ENCODE measurements around the gene SRGAP2B.
A peak's percentile ranks its signal among the peaks of the same experiment; 100 is the strongest.
"Not testable (repeated sequence)": the region's sequence is repeated elsewhere in the genome, so short reads cannot be mapped to it uniquely, and the experiment has no call there.

Gene SRGAP2B

DNA sequence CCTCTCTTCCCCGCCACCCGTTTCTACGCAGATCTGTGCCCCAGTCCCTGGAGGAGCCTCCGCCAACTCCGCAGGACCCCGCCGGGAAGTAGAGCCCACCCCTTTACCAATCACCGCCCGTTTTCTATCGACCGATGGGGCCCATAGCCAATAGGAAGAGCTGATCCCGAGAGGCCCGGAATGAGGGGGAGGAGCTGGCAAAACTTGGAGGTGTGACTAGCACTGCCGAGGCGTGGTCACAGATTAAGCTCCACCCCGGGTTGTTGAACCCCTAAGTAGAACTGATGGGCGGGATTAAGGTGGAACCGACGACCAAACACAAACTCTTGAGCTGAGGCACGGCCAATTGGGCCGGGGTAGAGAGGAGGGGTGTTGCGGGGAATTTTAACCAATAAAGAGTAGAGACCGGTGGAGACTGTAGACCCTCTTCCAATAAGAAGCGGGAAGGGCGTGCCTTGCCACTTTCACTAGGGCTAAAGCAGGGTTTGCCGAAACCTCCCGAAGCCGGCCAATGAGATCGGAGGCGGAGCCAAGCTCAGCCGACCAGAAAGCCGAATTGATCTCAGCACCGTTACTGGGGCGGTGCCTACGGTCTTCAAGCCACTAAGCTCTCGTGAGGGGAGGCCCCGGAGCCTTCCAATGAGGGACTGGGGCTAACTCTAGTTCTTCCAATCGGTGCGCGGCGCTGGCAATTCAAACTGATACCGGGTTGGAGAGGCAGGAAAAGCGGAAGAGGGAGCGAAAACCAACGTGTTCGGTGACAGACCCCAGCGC lies at the start of gene SRGAP2B, which contains the start of gene FAM72D:
Gene SRGAP2B (minus strand): TSS at position 45 of the 774 bp plus-strand sequence. CDS start 2,427 bp downstream, outside the sequence.
Gene FAM72D (plus strand): TSS at position 691 of the 774 bp plus-strand sequence. CDS start 874 bp downstream, outside the sequence.
- not testable (repeated sequence) for DNase-seq

GRCh38 chr1:145144264-145144913 lies 49.3 kb upstream of the SRGAP2B start:
- DNase-seq = not testable (repeated sequence)

GRCh38 chr1:145140549-145140948 lies 45.4 kb upstream of the SRGAP2B start:
- not testable (repeated sequence) for DNase-seq

GRCh38 chr1:145134476-145134875 lies 39.3 kb upstream of the SRGAP2B start:
- not testable (repeated sequence) for DNase-seq

- DNase-seq = peak; percentile 0
These were observed 33.8 kb upstream of the SRGAP2B start for GRCh38 chr1:145128697-145129469.

DNA sequence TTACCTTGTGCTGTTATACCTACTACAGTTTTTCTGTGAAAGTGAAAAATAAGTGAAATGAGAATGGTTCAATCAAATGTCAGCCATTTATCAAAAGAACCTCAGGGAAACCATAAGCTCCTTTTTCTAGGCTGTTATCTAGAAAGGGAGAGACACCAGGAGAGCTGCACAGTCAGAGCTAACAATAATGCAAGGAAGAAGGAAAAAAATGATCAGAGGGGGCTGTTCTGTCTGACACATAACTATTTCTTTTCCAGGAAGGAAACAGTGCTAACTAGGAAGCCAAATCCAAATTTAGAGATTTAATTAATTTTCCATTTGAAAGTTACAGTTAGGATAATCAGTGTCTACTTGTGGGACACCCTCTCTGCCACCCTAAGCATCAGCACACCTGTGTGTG lies 32.0 kb upstream of the SRGAP2B start:
- DNase-seq = not testable (repeated sequence)

- not testable (repeated sequence) for DNase-seq
These were observed 30.0 kb upstream of the SRGAP2B start for GRCh38 chr1:145125112-145125511.

- DNase-seq = not testable (repeated sequence)
These were observed 29.0 kb upstream of the SRGAP2B start for GRCh38 chr1:145123992-145124641.

- DNase-seq = not testable (repeated sequence)
These were observed 27.9 kb upstream of the SRGAP2B start for GRCh38 chr1:145123062-145123395.

DNA sequence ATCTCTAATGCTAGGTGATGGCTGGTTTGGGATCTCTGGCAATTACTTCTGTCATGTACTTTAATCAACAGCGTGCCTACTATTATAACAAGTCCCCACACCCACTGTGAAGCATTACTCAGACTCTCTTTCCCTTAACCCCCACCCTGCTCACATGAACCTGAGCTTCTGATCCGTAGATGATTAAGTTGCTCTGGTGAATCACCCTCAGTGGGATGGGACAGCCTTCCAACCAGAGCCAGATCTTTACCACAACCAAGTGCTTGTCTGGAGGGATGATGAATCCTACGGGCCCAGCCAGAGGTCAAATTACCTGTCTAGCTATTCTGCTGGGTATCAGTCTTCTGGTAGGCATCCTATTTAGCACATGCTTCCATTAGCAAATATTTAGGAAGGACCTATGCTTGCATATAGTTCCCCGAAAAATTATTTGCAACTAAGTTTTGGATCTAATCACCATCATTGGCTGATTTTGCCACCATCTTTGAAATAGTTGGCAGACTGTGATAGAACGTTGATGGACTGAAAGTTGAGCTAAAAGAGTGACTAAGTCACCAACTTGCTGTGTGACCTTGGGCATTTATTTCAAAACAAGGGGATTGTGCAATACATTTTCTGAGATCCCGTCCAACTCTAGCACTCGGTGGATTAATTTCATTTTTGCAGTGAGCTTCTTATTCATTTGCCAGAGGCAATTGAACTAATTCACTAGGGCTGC lies 27.4 kb upstream of the SRGAP2B start:
- DNase-seq = not testable (repeated sequence)

GRCh38 chr1:145119842-145120241 lies 24.7 kb upstream of the SRGAP2B start:
- not testable (repeated sequence) for DNase-seq

DNA sequence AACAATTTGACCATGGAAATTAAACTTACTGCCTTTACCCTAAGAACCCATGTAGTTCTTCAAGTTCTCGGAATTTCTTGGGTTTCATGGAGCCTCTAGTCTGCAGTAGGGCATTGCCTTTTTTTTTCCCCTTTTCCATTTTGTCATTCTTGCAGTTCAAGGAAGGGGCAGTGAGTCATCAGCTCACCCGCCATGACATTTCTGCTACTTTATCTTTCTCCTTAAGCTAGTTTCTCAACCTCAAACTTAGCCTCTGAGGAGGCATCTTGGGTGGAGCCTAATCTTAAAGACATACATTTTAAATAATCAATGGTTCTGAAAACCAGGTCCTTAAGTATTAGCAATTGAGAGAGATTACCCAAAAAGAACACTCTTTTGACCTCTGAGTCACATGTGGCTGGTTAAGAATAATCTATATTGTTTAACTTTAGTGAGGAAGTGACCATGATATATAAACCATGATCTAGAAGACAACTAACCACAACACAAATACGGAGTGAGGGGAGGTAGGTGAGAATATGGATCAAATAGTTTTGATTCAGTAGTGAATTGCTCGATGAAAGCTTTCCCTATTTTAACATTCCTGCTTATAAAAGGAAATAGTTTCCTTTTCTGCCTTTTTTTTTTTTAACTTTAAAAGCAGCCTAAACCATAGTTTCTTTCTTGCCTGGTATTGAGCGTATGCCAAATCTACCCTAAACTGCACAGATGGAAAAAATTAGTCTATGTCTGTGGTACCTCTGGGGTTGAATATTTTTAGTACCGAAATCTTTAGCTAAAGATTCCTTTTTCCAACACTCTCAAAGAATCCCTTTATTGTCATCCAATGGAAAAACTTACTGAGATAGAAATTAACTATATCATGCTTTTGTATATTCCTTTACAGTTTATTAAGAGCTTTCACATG lies 20.7 kb upstream of the SRGAP2B start:
- not testable (repeated sequence) for DNase-seq

- DNase-seq = not testable (repeated sequence)
These were observed 19.5 kb upstream of the SRGAP2B start for GRCh38 chr1:145114560-145115057.

- DNase-seq = not testable (repeated sequence)
These were observed 17.6 kb upstream of the SRGAP2B start for GRCh38 chr1:145112703-145113102.

GRCh38 chr1:145111674-145112073 lies 16.5 kb upstream of the SRGAP2B start:
- DNase-seq = not testable (repeated sequence)

DNA sequence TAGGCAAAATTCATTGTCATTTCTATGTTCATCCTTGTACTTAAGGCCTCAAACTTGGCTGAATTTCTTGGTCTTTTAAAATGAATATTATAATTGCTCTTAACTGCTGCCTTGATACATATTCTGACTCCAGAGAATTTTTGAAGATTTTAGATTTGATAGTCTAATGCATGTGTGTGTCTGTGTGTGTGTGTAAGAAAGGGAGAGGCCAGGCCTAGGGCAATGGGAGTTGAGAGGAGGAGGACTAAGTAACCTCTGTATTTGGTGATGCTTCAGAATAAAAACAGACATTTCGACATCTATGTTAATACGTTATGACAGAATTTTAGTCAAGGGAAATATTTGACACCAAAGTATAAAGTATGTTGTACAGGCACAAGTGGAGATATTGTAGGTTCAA lies 8.2 kb upstream of the SRGAP2B start:
- not testable (repeated sequence) for DNase-seq

DNA sequence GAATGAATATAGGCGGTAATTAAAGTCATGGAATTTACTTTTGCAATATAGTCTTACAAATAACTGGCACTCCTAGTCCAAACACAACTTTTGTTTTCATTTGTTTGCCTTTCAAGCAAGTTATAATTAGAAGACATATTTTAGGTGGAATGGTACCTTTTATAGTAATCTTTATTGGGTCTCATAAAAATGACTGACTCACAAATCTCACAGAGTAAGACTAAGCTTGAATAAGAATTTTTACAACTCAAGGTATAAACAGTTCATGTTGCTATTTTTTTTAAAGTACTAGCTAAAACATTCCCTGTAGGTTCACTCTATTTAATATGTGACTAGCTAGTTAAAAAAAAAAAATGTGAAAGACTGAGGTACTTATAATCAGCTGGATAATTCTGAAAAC lies 6.6 kb upstream of the SRGAP2B start:
- DNase-seq = not testable (repeated sequence)

GRCh38 chr1:145094655-145095211 lies 395 bp downstream of the SRGAP2B start:
- DNase-seq = peak; percentile 11

DNA sequence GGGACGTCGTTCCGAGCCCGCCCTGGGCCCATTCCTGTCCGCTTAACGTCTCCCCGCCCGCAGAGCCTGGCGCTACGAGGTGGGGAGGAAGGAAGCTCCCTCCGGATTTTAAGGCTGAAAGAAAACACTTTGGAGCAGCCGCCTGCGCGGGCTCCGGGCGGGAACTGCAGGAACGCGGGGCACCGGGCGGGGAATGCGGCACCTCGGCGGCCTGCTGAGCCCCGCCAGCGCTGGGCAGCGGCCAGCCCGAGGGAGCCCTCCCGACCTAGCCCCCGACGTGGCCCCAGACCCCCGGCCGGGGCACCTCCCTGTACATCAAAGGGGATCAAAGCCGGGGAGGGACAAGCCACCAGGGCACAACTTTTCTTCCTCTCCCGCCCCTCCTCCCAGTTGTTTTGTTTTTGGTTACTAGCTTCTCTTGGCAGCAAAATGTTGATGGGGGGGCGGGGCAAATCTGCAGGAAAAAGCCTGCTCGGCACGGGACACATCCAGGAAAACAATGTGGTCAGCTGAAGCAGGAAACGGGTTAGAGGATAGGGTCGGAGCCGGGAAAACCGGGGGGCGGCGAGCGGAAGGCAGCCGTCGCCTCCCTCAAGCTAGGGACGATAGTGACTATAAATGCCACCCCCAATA lies 1.5 kb downstream of the SRGAP2B start:
- peak; percentile 9 for DNase-seq

Data from activated CD4-positive, alpha-beta T cell treated with anti-CD3 and anti-CD28 coated beads, Interleukin-10, Interleukin-2, amounts not matched to agents 100 ng/mL and 50 ng/mL, durations not matched to agents 16 hours and 8 hours (primary cell).